ENCODE results near the gene PSMD2.

Gene PSMD2

GRCh38 chr3:184298759-184299487 lies at the start of gene PSMD2:
Gene PSMD2 (plus strand): TSS chr3:184299241. CDS start chr3:184299267, 26 bp downstream.
- Histone ChIP-seq H3K9ac (ENCODE audit: low read length) (peak within 1 kb of the TSS; percentile 79), H3K27ac (ENCODE audit: low read length) (peak within 1 kb of the TSS; percentile 82), H3K9me3 (ENCODE audit: control insufficient read depth, low read depth, low read length) (no peaks in the 10 kb centered on the region), H3K4me1 (ENCODE audit: control insufficient read depth, low read depth, low read length) (peaks cover 7% of the 10 kb centered on the region), H3K4me3 (ENCODE audit: low read length) (peak within 1 kb of the TSS; percentile 94), H3K27me3 (ENCODE audit: control insufficient read depth, insufficient read depth, low read length) (no peaks in the 10 kb centered on the region), H3K36me3 (ENCODE audit: control insufficient read depth, low read depth, low read length) (peaks cover 37% of the 10 kb centered on the region)

- H3K4me1 ChIP-seq (ENCODE audit: control insufficient read depth, low read depth, low read length): no peaks in the 10 kb centered on the region
- H3K4me3 ChIP-seq (ENCODE audit: low read length): peak within 1 kb of the TSS; percentile 100
- no peaks in the 10 kb centered on the region for H3K9me3 ChIP-seq (ENCODE audit: control insufficient read depth, low read depth, low read length)
Observed at GRCh38 chr3:184249412-184250166, 49.5 kb upstream of the PSMD2 start, which contains the start of gene EEF1AKMT4. Gene EEF1AKMT4 (plus strand): TSS chr3:184249672. CDS start chr3:184249695, 23 bp downstream.

GRCh38 chr3:184250167-184250828 lies 48.7 kb upstream of the PSMD2 start:
- Histone ChIP-seq H3K4me1 (ENCODE audit: control insufficient read depth, low read depth, low read length) (no peaks in the 10 kb centered on the region), H3K4me3 (ENCODE audit: low read length) (peak overlapping the region; percentile 100), H3K27me3 (ENCODE audit: control insufficient read depth, insufficient read depth, low read length) (no peaks in the 10 kb centered on the region), H3K9ac (ENCODE audit: low read length) (peak overlapping the region; percentile 99), H3K27ac (ENCODE audit: low read length) (peak overlapping the region; percentile 22), H3K9me3 (ENCODE audit: control insufficient read depth, low read depth, low read length) (no peaks in the 10 kb centered on the region), H3K36me3 (ENCODE audit: control insufficient read depth, low read depth, low read length) (peaks cover 6% of the 10 kb centered on the region)

More at GRCh38 chr3:184249412-184250166, 49.5 kb upstream of the PSMD2 start, which contains the start of gene EEF1AKMT4:
- H3K36me3 ChIP-seq (ENCODE audit: control insufficient read depth, low read depth, low read length): peaks cover 13% of the 10 kb centered on the region
- H3K9ac ChIP-seq (ENCODE audit: low read length): peak within 1 kb of the TSS; percentile 99
- H3K27me3 ChIP-seq (ENCODE audit: control insufficient read depth, insufficient read depth, low read length): no peaks in the 10 kb centered on the region
- H3K27ac ChIP-seq (ENCODE audit: low read length): peak within 1 kb of the TSS; percentile 99

DNA sequence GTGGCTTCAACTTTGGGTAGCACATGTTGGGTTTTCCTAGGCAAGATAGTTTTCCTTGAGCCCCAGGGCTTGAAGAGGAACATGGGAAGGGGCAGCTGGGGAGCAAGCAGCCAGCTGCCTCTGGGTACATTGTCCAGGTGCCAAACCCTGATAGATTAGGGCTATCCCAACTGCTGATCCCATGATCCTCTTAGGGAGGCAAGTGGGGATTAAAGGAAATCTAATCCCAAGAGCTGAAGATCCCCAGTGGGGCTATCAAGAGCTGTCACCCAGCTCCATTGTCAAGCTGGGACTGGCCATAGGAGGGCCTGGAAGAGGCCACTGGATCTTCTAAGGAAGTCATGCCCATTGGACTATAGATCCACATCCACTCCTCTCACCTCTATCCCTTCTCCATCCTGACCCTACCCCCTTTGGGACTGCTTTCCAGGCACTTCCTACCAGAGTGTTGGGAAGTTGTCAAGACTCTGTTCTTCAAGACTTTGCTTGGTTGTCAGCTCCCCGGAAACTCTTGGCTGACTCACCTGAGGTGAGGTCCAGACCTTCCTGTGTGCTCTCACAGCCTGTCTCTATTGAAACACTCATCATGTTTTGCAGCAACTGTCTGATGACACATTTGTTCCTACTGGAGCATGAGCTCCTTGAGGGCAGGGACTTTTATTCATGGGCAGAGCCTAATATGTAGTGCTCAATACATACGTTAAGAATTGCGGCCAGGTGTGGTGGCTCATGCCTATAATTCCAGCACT lies 43.6 kb upstream of the PSMD2 start:
- Histone ChIP-seq H3K4me3 (ENCODE audit: low read length) (no peak overlapping the region), H3K4me1 (ENCODE audit: control insufficient read depth, low read depth, low read length) (no peaks in the 10 kb centered on the region)

DNA sequence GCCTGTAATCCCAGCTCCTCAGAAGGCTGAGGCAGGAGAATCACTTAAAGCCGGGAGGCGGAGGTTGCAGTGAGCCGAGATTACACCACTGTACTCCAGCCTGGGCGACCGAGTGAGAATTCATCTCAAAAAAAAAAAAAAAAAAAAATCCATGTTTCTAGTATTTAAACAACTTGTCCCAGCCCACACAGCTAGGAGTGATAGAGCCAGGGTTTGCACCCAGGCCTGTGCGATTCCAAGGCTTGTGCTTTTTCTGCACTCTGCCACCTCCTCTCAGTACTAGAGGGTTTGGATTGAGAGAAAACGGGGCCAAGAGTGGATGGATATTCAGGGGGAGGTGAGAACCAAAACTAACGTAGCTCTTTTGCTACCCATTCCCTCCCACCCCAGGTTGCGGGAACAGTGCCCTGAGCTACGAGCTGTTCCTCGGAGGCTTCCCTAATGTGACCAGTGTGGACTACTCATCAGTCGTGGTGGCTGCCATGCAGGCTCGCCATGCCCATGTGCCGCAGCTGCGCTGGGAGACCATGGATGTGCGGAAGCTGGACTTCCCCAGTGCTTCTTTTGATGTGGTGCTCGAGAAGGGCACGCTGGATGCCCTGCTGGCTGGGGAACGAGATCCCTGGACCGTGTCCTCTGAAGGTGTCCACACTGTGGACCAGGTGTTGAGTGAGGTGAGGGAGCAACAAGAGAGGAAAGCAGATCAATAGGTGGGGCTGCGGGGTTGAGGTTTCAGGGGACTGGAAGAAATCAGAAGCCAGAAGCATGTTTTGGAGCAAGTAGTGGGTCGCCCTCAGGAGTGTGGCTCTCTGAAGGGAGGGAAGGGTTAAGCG lies 41.7 kb upstream of the PSMD2 start:
- Histone ChIP-seq H3K9me3 (ENCODE audit: control insufficient read depth, low read depth, low read length) (no peaks in the 10 kb centered on the region), H3K4me1 (ENCODE audit: control insufficient read depth, low read depth, low read length) (no peaks in the 10 kb centered on the region), H3K4me3 (ENCODE audit: low read length) (no peak overlapping the region), H3K9ac (ENCODE audit: low read length) (no peak overlapping the region), H3K27ac (ENCODE audit: low read length) (no peak overlapping the region), H3K27me3 (ENCODE audit: control insufficient read depth, insufficient read depth, low read length) (peaks cover 43% of the 10 kb centered on the region), H3K36me3 (ENCODE audit: control insufficient read depth, low read depth, low read length) (no peaks in the 10 kb centered on the region)

More for the DNA sequence above, 43.6 kb upstream of the PSMD2 start:
- Histone ChIP-seq H3K36me3 (ENCODE audit: control insufficient read depth, low read depth, low read length) (no peaks in the 10 kb centered on the region), H3K9me3 (ENCODE audit: control insufficient read depth, low read depth, low read length) (no peaks in the 10 kb centered on the region), H3K27me3 (ENCODE audit: control insufficient read depth, insufficient read depth, low read length) (peaks cover 29% of the 10 kb centered on the region), H3K27ac (ENCODE audit: low read length) (no peak overlapping the region), H3K9ac (ENCODE audit: low read length) (no peak overlapping the region)

DNA sequence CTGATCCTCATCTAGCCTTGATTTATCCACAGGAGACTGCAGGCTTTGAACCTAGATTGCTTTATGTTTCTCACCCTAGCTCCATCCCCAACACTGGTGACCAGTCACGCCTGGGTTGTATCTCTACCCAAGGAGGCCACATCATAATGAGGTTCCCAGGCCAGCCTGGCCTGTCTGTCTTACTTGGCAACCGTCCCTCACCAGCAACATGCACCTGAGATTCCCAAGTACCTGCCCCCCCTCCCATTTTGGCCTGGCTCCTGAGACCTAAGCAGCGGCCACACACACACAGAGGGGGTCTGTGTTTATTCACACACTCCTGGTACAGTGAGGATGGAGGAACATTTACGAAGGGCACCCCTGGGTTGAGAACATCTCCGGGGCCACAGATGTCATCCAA lies 40.1 kb upstream of the PSMD2 start:
- H3K36me3 ChIP-seq (ENCODE audit: control insufficient read depth, low read depth, low read length): no peaks in the 10 kb centered on the region
- H3K4me3 ChIP-seq (ENCODE audit: low read length): no peak overlapping the region
- no peaks in the 10 kb centered on the region for H3K9me3 ChIP-seq (ENCODE audit: control insufficient read depth, low read depth, low read length)
- H3K27ac ChIP-seq (ENCODE audit: low read length): no peak overlapping the region
- H3K4me1 ChIP-seq (ENCODE audit: control insufficient read depth, low read depth, low read length): no peaks in the 10 kb centered on the region
- peaks cover 57% of the 10 kb centered on the region for H3K27me3 ChIP-seq (ENCODE audit: control insufficient read depth, insufficient read depth, low read length)
- H3K9ac ChIP-seq (ENCODE audit: low read length): no peak overlapping the region

DNA sequence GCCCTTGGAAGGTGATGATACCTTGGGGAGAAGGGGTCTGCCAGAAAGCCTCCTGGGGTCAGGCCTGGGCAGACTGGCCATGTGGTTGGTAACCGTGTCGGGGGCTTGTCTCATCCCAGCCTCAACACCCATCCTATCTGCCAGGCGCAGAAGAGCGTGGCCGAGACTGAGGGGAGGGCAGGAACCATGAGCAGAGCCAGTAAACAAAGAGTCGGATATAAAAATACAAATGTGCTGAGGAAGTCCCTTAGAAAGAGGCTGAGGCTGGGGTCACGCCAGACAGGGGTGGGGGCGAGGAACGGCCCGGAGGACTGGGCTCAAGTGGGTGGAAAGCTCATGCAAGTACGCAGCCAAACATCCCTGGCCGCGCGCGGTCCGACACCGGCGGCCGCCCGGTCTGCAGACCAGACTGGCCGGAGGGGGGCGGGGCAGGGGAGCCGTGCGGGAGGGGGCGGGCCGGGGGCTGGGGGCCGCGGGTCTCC lies 39.6 kb upstream of the PSMD2 start:
- no peak overlapping the region for H3K4me3 ChIP-seq (ENCODE audit: low read length)
- H3K4me1 ChIP-seq (ENCODE audit: control insufficient read depth, low read depth, low read length): no peaks in the 10 kb centered on the region

GRCh38 chr3:184259878-184260723 lies 38.9 kb upstream of the PSMD2 start:
- H3K4me1 ChIP-seq (ENCODE audit: control insufficient read depth, low read depth, low read length): no peaks in the 10 kb centered on the region
- H3K9ac ChIP-seq (ENCODE audit: low read length): peak overlapping the region; percentile 36
- no peak overlapping the region for H3K27ac ChIP-seq (ENCODE audit: low read length)
- H3K4me3 ChIP-seq (ENCODE audit: low read length): peak overlapping the region; percentile 66
- peaks cover 62% of the 10 kb centered on the region for H3K27me3 ChIP-seq (ENCODE audit: control insufficient read depth, insufficient read depth, low read length)
- H3K9me3 ChIP-seq (ENCODE audit: control insufficient read depth, low read depth, low read length): no peaks in the 10 kb centered on the region
- H3K36me3 ChIP-seq (ENCODE audit: control insufficient read depth, low read depth, low read length): no peaks in the 10 kb centered on the region

More for the DNA sequence above, 39.6 kb upstream of the PSMD2 start:
- Histone ChIP-seq H3K9me3 (ENCODE audit: control insufficient read depth, low read depth, low read length) (no peaks in the 10 kb centered on the region), H3K9ac (ENCODE audit: low read length) (no peak overlapping the region), H3K27me3 (ENCODE audit: control insufficient read depth, insufficient read depth, low read length) (peaks cover 59% of the 10 kb centered on the region), H3K36me3 (ENCODE audit: control insufficient read depth, low read depth, low read length) (no peaks in the 10 kb centered on the region), H3K27ac (ENCODE audit: low read length) (no peak overlapping the region)

GRCh38 chr3:184260724-184261269 lies 38.2 kb upstream of the PSMD2 start:
- peaks cover 62% of the 10 kb centered on the region for H3K27me3 ChIP-seq (ENCODE audit: control insufficient read depth, insufficient read depth, low read length)
- H3K4me1 ChIP-seq (ENCODE audit: control insufficient read depth, low read depth, low read length): no peaks in the 10 kb centered on the region
- H3K4me3 ChIP-seq (ENCODE audit: low read length): peak overlapping the region; percentile 66
- H3K36me3 ChIP-seq (ENCODE audit: control insufficient read depth, low read depth, low read length): no peaks in the 10 kb centered on the region
- H3K9ac ChIP-seq (ENCODE audit: low read length): peak overlapping the region; percentile 36
- no peaks in the 10 kb centered on the region for H3K9me3 ChIP-seq (ENCODE audit: control insufficient read depth, low read depth, low read length)
- H3K27ac ChIP-seq (ENCODE audit: low read length): no peak overlapping the region

Measured in iPS-18a (cell line).